ENCODE data around the gene SMG6. TPM values are rescaled to one million over a fixed set of nuclear protein-coding genes. Genes with fewer than 3 reads are reported as not detected.

Gene SMG6
- total and polyA plus RNA-seq, 3 experiments from 2014 or later = 11.2 to 54.1 (median 53.3) TPM

DNA sequence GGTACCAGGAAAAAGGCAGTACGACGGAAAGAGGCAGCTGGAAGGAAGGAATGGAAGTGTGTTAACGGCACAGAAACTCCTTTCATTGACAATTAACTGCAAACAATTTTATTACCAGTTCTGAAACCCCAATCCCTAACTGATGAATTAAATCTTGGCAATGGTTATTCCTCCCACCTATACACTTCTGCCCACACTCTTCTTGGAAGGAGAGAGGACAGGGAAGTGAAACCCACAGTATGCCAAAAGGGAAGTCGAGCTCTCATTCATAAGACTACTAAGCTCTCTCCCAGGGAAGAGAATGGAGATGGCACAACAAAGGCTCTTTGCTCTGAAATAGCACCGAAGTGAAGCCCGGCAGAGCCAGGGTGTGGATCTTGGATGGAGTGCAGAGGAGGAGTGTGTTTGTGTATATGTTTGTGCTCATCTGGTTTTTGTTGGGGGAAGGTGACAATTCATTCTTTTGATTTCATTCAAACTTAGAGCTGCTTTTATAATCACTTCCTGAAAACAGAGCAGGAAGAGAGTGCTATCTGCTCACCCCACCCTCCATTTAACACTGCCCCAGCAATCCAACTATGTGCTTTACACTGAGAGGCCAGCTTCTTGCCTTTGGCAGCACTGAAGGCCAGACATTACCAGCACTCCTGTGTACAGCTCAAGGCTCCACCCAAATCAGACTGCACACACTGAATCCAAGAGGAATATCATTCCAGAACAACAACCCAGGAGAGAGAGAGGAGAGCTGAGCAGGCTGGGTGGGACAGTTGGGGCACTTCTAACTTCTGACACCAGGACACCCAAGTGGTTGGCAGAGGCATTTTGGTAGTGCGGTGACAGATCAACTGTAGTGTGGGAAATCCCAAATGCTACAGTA lies 180.0 kb downstream of the SMG6 start:
- Mint-ChIP-seq H3K27ac (peak overlapping the region in 5 of 8 donors; percentile 47 to 90 (median 71)), H3K4me1 (peaks cover 15 to 22% (median 17%) of the 10 kb centered on the region in 3 donors), H3K4me3 (peak overlapping the region in 3 of 7 donors; percentile 0 to 34 (median 24)), H3K9me3 (no peaks in the 10 kb centered on the region), H3K27me3 (peaks cover 0 to under 1% of the 10 kb centered on the region in 2 donors), H3K36me3 (peaks cover 5 to 45% (median 14%) of the 10 kb centered on the region in 3 donors)
- POLR2A ChIA-PET = interaction anchor here (0.5 to 0.6 kb wide), 2 partner anchors 136 to 149 kb away, joined by 6 to 9 read pairs; no protein-coding TSS in a partner anchor
- Histone ChIP-seq H3K9me3 (ENCODE audit: low read length) (no peaks in the 10 kb centered on the region), H3K36me3 (ENCODE audit: insufficient read depth, low read length) (peaks cover 4% of the 10 kb centered on the region), H3K4me3 (ENCODE audit: low read length) (no peak overlapping the region), H3K27me3 (ENCODE audit: insufficient read depth, low read length, poor library complexity, severe bottlenecking) (no peaks in the 10 kb centered on the region), H3K27ac (ENCODE audit: low read depth, low read length) (no peak overlapping the region), H3K4me1 (ENCODE audit: insufficient read depth, low read length) (peaks cover 13% of the 10 kb centered on the region)
- CTCF ChIA-PET = interaction anchor here (1.0 kb wide), 1 partner anchor 69 kb away, joined by 3 read pairs; the partner anchor contains the start of gene HIC1
- no peak for DNase-seq

DNA sequence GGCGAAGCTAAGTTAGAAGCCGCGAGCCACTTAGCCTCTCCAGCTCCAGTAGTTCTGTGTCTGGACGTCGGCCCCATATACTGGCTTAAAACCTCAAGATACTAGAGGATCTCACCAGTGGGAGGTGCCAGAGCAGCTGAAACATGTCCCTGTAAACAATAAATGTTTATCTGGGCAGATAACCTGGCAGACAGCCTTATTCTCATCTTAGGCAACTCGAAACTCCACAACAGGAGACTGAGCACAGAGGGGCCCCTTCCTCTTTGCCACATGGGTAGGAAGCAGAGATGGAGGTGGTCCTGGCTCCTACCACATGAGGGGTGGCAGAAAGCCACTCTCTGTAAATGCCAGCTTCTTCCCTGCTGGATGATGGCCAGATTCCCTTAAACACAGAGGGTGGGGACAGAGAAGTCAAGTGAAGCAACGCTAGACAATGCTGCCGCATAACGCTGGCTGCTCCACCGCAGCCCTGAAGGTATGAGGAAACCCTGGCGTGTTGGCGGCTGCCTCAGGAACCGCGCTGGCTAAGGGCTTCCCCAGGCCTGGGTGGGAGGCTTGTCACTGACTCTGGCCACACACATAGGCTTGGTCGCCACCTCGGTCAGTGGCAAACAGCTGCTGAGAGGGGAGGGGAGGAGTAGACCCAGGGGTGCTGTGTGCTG lies 180.8 kb downstream of the SMG6 start:
- no peak overlapping the region for H3K27ac ChIP-seq (ENCODE audit: low read depth, low read length)
- peaks cover 4% of the 10 kb centered on the region for H3K36me3 ChIP-seq (ENCODE audit: insufficient read depth, low read length)
- Mint-ChIP-seq H3K9me3 (no peaks in the 10 kb centered on the region), H3K36me3 (peaks cover 5 to 40% (median 14%) of the 10 kb centered on the region in 3 donors), H3K4me3 (no peak overlapping the region), H3K4me1 (peaks cover 15 to 22% (median 17%) of the 10 kb centered on the region in 3 donors), H3K27me3 (no peaks in the 10 kb centered on the region), H3K27ac (peak overlapping the region in 1 of 8 donors; percentile 8)
- H3K9me3 ChIP-seq (ENCODE audit: low read length) = no peaks in the 10 kb centered on the region
- no peaks in the 10 kb centered on the region for H3K27me3 ChIP-seq (ENCODE audit: insufficient read depth, low read length, poor library complexity, severe bottlenecking)
- no peak overlapping the region for H3K4me3 ChIP-seq (ENCODE audit: low read length)
- peaks cover 13% of the 10 kb centered on the region for H3K4me1 ChIP-seq (ENCODE audit: insufficient read depth, low read length)
- ChIA-PET POLR2A (no interaction called here), CTCF (interaction anchor here (1.0 kb wide), 1 partner anchor 68 kb away, joined by 3 read pairs; the partner anchor contains the start of gene HIC1)
- no peak for DNase-seq

DNA sequence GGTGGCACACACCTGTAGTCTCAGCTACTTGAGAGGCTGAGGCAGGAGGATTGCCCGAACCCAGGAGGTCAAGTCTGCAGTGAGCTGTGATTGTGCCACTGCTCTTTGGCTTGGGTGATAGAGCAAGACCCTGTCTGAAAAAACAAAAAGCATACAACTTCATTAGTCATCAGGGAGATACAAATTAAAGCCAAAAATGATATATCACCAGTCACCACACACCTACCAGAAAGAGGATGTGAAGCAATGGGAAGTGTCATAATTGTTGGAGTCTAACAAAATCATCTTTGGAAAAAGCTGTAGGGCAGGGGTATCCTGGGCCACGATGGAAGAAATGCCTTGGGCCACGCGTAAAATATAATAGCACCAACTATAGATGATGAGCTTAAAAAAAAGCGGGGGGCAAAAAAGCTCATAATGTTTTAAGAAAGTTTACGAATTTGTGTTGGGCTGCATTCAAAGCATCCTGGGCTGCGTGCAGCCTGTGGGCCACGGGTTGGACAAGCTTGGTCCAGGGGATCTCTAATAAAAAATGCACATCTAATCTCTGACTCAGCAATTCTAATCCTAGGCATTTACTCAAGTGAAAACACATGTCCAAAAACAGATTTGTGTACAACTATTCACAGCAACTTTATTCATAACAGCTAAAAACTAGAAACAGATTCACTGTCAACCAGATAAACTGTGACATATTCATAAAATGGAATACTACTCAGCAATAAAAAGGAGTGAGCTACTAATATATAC lies 182.8 kb downstream of the SMG6 start:
- H3K27ac Mint-ChIP-seq = peak overlapping the region in 1 of 8 donors; percentile 29
- Histone ChIP-seq H3K27ac (ENCODE audit: low read depth, low read length) (no peak overlapping the region), H3K36me3 (ENCODE audit: insufficient read depth, low read length) (peaks cover 4% of the 10 kb centered on the region), H3K4me3 (ENCODE audit: low read length) (no peak overlapping the region), H3K9me3 (ENCODE audit: low read length) (no peaks in the 10 kb centered on the region), H3K27me3 (ENCODE audit: insufficient read depth, low read length, poor library complexity, severe bottlenecking) (no peaks in the 10 kb centered on the region), H3K4me1 (ENCODE audit: insufficient read depth, low read length) (peaks cover 13% of the 10 kb centered on the region)
- H3K36me3 Mint-ChIP-seq = peaks cover 5 to 33% (median 9%) of the 10 kb centered on the region in 3 donors
- peaks cover 15 to 28% (median 17%) of the 10 kb centered on the region in 3 donors for H3K4me1 Mint-ChIP-seq
- H3K9me3 Mint-ChIP-seq = no peaks in the 10 kb centered on the region
- POLR2A ChIA-PET = no interaction called here
- no peaks in the 10 kb centered on the region for H3K27me3 Mint-ChIP-seq
- no peak overlapping the region for H3K4me3 Mint-ChIP-seq
- CTCF ChIA-PET = interaction anchor here (0.9 to 1.6 kb wide), 3 partner anchors 9 to 19 kb away, joined by 3 to 4 read pairs (median 4); no protein-coding TSS in a partner anchor
- no peak for DNase-seq

DNA sequence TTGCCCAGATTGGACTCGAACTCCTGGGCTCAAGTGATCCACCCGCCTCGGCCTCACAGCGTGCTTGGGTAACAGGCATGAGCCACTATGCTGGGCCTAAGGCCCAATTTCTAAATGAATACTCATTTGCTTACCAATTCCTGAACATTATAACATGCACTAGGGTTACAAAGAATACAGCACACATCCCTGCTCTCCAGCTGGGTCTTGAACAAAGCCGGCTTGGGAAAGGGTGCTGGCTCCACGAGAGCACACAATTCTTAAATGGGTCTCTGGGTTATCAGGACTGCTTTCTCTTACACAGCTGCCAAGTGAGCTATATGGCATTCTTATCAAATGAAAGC lies 190.3 kb downstream of the SMG6 start:
- Mint-ChIP-seq H3K27ac (no peak overlapping the region), H3K27me3 (no peaks in the 10 kb centered on the region), H3K4me1 (peaks cover 0 to 8% (median 4%) of the 10 kb centered on the region in 3 donors), H3K36me3 (peaks cover 0 to 20% (median 2%) of the 10 kb centered on the region in 3 donors), H3K9me3 (no peaks in the 10 kb centered on the region), H3K4me3 (no peak overlapping the region)
- H3K4me3 ChIP-seq (ENCODE audit: low read length) = no peak overlapping the region
- H3K4me1 ChIP-seq (ENCODE audit: insufficient read depth, low read length) = no peaks in the 10 kb centered on the region
- no peak for DNase-seq
- H3K9me3 ChIP-seq (ENCODE audit: low read length) = no peaks in the 10 kb centered on the region
- ChIA-PET POLR2A (no interaction called here), CTCF (interaction anchor here (1.0 kb wide), 1 partner anchor 28 kb away, joined by 3 read pairs; no protein-coding TSS in a partner anchor)
- no peak overlapping the region for H3K27ac ChIP-seq (ENCODE audit: low read depth, low read length)
- H3K27me3 ChIP-seq (ENCODE audit: insufficient read depth, low read length, poor library complexity, severe bottlenecking) = no peaks in the 10 kb centered on the region
- H3K36me3 ChIP-seq (ENCODE audit: insufficient read depth, low read length) = no peaks in the 10 kb centered on the region

DNA sequence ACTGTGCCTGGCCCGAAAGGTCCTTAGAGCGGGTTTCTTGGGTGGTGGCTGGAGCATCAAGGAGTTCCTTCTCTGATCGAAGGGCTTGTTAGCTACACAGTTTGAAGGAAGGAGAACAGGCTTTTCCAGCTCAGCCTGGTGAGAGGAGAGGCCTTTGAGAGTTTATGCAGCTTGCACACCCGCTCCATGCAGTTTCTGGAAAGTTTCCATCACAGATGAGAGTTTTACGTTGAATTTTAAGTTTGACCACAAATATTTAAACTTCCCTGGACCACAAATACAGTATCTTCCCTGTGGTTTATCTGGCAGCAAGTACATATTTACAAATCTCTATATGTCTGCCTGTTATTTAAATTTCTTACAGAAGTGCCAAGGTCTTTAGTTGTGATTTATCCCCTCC lies 191.9 kb downstream of the SMG6 start:
- ChIA-PET CTCF (interaction anchor here (1.0 to 1.5 kb wide), 2 partner anchors 9 to 133 kb away, joined by 3 to 4 read pairs; no protein-coding TSS in a partner anchor), POLR2A (no interaction called here)
- H3K27me3 Mint-ChIP-seq = no peaks in the 10 kb centered on the region
- Histone ChIP-seq H3K9me3 (ENCODE audit: low read length) (no peaks in the 10 kb centered on the region), H3K4me1 (ENCODE audit: insufficient read depth, low read length) (no peaks in the 10 kb centered on the region), H3K27me3 (ENCODE audit: insufficient read depth, low read length, poor library complexity, severe bottlenecking) (no peaks in the 10 kb centered on the region), H3K4me3 (ENCODE audit: low read length) (no peak overlapping the region), H3K27ac (ENCODE audit: low read depth, low read length) (no peak overlapping the region), H3K36me3 (ENCODE audit: insufficient read depth, low read length) (no peaks in the 10 kb centered on the region)
- H3K4me3 Mint-ChIP-seq = no peak overlapping the region
- peaks cover 0 to 9% (median 3%) of the 10 kb centered on the region in 3 donors for H3K4me1 Mint-ChIP-seq
- H3K36me3 Mint-ChIP-seq = peaks cover 0 to 23% (median under 1%) of the 10 kb centered on the region in 3 donors
- no peak for DNase-seq
- no peak overlapping the region for H3K27ac Mint-ChIP-seq
- H3K9me3 Mint-ChIP-seq = no peaks in the 10 kb centered on the region

DNA sequence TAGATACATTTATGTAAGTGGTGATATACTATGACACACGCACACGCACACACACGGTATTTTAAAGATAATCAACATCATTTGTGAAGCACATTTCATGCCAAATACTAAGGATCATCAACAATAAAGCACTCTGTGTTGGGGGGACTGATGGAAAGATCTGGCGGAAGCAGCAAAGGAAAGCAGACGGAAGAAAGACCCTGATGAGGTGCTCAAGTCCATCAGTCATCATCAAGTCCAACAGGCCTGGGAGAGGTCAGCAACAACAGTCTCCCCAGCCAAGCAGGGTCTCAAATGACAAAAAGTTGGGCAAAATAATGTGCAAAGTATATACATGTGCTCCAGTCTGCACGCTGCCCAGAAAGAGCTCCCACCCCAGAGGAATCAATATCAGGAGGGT lies 193.1 kb downstream of the SMG6 start:
- Mint-ChIP-seq H3K4me3 (no peak overlapping the region), H3K9me3 (no peaks in the 10 kb centered on the region), H3K27ac (peak overlapping the region in 1 of 8 donors; percentile 62), H3K4me1 (peaks cover 0 to 9% (median 6%) of the 10 kb centered on the region in 3 donors), H3K27me3 (no peaks in the 10 kb centered on the region), H3K36me3 (peaks cover 0 to 26% (median 3%) of the 10 kb centered on the region in 3 donors)
- no peaks in the 10 kb centered on the region for H3K36me3 ChIP-seq (ENCODE audit: insufficient read depth, low read length)
- ChIA-PET CTCF (interaction anchor here (0.7 to 1.5 kb wide), 2 partner anchors 12 to 134 kb away, joined by 3 to 4 read pairs; no protein-coding TSS in a partner anchor), POLR2A (no interaction called here)
- no peak for DNase-seq
- H3K4me3 ChIP-seq (ENCODE audit: low read length) = no peak overlapping the region
- no peak overlapping the region for H3K27ac ChIP-seq (ENCODE audit: low read depth, low read length)
- H3K9me3 ChIP-seq (ENCODE audit: low read length) = no peaks in the 10 kb centered on the region
- H3K4me1 ChIP-seq (ENCODE audit: insufficient read depth, low read length) = no peaks in the 10 kb centered on the region
- H3K27me3 ChIP-seq (ENCODE audit: insufficient read depth, low read length, poor library complexity, severe bottlenecking) = no peaks in the 10 kb centered on the region

DNA sequence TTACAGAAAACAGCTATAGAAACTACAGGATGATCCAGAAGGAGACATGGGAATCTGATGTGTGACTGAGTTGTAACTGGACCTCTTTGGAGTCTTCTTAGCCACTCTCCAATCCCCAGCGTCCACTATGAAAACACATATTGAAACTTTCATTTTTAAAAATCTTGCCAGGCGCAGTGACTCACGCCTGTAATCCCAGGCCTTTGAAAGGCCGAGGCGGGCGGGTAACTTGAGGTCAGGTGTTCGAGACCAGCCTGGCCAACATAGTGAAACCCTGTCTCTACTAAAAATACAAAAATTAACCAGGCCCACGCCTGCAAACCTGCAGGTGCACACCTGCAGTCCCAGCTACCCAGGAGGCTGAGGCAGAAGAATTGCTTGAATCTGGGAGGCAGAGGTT lies 195.4 kb downstream of the SMG6 start:
- Histone ChIP-seq H3K4me1 (ENCODE audit: insufficient read depth, low read length) (no peaks in the 10 kb centered on the region), H3K4me3 (ENCODE audit: low read length) (no peak overlapping the region), H3K27me3 (ENCODE audit: insufficient read depth, low read length, poor library complexity, severe bottlenecking) (no peaks in the 10 kb centered on the region), H3K9me3 (ENCODE audit: low read length) (no peaks in the 10 kb centered on the region), H3K36me3 (ENCODE audit: insufficient read depth, low read length) (no peaks in the 10 kb centered on the region), H3K27ac (ENCODE audit: low read depth, low read length) (no peak overlapping the region)
- peaks cover 0 to 31% (median 3%) of the 10 kb centered on the region in 3 donors for H3K36me3 Mint-ChIP-seq
- no peak overlapping the region for H3K27ac Mint-ChIP-seq
- no peak overlapping the region for H3K4me3 Mint-ChIP-seq
- POLR2A ChIA-PET = no interaction called here
- H3K9me3 Mint-ChIP-seq = no peaks in the 10 kb centered on the region
- no peak for DNase-seq
- H3K4me1 Mint-ChIP-seq = peaks cover 0 to 9% (median 7%) of the 10 kb centered on the region in 3 donors
- no peaks in the 10 kb centered on the region for H3K27me3 Mint-ChIP-seq
- CTCF ChIA-PET = interaction anchor here (1.3 kb wide), 1 partner anchor 175 kb away, joined by 3 read pairs; no protein-coding TSS in a partner anchor

Data from CD8-positive, alpha-beta memory T cell (primary cell).